GM19035 (cell line): ENCODE results near the gene TRAF3IP1.
A peak's percentile ranks its signal among the peaks of the same experiment; 100 is the strongest.
"Not testable (repeated sequence)": the region's sequence is repeated elsewhere in the genome, so short reads cannot be mapped to it uniquely, and the experiment has no call there.

Source experiments
- ATAC-seq: cut with Tn5 transposase; IDR thresholded peaks from one replicate; pipeline ENCODE4 v1.9.1; 2021; ENCODE audit not compliant: unreplicated experiment

TRAF3IP1 gene

DNA sequence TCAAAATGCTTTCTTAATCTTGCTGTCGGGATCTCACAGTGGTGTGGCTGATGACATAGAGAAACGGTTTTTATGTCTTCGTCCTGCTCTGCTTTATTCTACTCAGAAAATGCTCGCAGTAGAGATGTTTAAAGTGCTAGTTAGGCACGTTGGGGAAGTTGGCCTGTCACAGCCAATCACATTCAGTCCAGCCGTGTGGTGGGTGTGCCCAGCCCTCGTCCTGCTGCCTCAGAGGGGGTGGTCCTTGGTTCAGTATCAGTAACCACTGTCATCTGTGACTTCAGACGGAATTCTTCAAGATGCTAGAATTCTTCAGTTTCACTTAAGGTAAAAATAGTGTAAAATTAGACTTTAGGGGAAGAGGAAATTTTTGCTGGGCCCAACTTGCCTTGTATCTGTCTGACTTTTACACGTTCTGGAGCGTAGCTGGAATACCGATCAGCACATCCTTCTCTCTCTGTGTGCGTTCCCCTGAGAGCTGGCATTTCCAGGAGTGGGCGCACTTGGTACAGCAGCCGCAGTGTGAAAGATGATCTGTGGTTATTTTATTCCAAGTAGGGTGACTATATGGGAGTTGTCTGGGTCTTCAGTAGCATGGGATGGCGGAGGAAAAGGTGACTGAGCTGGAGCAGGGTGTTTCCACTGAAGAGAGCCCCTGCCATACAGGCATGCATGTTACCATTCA lies 18.5 kb downstream of the TRAF3IP1 start:
- ATAC-seq: no peak

DNA sequence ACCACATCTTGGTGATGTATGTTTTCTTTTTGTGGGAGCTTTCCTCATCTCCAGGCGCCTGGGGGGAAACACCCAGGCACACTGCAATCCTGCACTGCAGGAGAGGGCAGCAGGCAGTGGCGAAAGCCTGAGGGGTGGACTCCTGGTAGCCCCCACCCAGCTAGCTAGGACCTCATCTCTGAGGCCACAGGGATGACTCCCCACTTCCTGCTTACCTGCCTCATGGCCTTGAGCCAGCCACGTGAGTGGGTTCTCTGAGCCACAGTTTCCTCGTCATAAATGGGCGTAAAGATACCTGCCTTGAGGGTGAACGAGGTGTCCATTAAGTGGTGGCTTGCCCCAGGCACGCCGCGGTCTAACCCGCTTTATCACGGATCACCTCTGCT lies 19.1 kb downstream of the TRAF3IP1 start:
- no peak for ATAC-seq

DNA sequence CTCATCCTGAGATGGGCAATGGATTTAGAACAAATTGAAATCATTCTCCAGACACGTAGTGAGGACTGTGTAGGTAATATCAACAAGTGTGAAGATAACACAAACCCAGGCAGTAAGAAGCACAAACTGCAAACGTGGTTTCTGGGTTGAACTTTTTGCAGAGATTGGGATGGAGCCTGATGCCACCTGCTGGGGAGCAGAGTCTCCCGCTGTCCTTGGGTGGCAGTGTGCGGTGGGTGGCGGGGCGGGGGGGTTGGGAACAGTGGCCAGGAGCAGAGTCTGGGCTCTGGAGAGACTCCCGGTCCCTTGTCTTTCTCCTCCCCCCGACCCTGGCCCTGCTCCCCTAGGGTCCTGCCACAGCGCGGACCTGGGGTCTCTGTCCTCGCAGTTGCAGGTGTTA lies 19.5 kb downstream of the TRAF3IP1 start:
- no peak for ATAC-seq

DNA sequence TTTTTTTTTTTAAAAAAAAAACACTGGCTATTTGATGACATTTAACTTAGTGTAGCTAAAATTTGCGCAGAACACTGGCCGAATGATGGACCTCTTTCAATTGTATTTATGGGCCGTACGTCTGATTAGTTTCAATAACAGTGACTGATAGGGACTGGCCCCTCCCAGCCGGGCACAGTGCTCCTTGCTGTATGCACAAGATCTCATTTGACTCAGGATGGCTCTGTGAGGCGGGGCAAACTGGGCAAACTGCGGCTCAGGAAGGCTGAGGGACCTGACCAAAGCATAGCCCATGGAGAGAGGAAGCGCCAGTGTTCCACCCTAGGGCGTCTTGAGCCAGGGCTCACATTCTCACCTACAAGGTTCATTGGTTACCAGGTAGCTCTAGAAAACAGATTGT lies 21.2 kb downstream of the TRAF3IP1 start:
- no peak for ATAC-seq

DNA sequence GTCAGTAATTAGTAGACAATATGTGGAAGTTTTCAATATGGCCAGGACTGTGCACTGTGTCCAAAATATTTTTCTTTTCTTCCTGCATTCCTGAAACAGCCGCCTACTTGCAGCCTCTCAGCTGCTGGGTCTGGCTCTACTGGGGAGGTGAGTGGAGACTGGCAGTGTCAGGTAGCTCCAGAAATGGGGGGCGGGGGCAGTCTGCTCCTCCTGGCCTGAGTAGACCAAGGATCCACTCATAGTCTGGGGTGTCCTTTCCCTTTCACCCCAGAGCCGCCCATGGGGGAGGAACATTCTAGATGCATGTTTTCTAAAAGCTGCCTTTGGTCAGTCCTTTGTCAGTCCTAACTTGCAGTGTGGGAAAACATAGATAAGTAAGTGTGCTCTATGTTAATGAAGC lies 23.7 kb downstream of the TRAF3IP1 start:
- no peak for ATAC-seq

DNA sequence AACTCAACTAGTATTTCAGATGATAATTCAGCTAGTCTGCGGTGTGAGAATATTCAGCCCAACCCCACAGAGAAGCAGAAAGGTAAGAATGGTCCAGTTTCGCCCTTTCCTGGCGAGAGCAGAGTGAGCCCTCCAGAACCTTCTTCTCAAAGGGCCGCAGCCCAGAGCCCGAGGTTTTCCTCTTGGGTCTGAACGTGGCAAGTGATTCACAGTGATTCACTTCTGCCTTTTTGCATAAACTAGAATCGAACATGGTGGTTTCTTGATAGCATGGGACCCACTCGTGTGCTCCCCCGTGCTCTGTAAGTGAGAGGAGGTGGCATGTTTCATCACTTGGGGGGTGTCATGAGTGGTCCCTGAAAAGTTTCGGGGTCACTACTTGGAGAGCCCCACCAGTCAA lies 24.2 kb downstream of the TRAF3IP1 start:
- no peak for ATAC-seq

DNA sequence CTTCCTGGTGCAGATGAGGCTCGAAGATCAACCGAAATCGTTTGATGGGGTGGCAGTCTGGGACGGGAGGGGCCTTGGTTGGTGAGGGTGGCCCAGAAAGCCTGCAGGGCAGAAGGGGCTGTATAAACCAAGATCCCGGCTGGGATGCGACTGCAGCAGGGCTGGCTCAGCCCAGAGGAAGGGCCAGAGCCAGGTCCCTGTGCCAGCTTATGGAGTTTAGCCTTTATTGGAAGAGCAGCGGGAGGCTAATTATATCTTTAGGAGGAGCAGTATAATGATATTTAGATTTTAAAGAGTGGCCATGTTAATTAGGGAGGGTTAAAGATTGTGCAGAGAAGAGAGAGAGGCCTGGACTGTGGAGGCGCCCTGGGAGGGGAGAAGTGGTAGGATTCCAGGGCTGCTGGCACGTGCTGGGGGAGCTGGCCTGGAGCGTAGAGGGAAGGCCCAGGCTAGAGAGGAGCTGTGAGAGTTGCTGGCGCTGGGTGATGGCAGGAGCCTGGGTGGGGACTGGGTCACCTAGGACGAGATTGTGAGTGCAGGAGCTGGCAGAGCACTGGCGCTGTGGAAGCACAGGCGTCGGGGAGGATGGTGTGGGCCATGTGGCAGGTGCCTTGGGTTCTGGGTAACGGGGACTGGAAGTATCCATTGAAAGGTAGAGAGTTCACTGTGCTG lies 25.1 kb downstream of the TRAF3IP1 start:
- no peak for ATAC-seq

DNA sequence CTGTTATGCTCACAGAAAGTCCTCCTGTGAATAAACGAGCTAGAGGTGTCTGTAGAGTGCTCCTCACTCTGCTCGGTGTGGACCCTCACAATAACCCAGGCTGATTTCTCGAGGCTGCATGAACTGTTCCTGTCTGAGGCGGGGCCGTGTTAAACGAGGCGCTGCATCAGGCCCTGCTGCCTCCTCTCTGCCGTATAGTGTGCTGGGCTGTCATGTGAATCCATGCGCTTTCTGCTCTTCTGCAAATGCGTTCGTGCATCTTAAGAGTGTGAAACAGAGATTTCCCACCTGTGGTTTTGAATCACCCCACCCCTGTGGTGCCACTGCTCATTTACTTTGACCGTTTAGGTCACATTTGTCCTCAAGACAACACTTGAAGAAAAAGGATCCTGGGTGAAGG lies 26.2 kb downstream of the TRAF3IP1 start:
- ATAC-seq: no peak

DNA sequence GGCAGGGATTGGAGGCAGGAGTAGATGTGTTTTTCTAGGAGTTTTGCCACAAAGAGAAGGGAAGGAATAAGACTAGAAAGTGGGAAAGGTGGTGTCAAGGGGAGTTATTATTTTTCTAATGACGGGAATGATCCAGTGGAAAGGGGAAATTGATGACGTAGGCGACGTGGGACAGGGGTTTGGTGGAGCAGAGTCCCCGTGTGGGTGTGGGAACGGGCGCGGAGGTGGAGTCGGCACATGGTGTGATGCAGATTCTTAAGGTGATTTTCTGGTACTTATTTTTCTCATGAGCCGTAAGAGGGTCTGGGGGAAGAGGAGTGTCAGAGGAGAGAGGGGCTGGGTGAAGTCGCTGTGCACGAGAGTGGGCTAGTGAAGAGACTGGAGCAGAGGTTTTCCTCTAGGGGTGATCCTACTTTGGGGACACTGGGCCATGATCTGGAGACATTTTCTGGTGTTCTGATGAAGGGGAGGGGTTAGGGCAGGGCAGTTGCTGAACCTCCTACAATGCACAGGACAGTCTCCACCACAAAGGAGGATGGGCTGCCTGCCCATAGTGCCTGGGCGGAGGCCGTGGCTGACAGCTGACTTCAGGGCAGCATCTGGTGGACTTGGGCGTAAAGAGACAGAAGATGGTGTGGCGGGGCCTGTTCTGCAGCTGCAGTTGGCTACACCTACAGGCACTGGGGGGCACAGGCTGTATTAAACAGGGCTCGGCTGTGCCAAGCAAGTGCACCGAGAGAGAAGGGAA lies 30.0 kb downstream of the TRAF3IP1 start:
- no peak for ATAC-seq

DNA sequence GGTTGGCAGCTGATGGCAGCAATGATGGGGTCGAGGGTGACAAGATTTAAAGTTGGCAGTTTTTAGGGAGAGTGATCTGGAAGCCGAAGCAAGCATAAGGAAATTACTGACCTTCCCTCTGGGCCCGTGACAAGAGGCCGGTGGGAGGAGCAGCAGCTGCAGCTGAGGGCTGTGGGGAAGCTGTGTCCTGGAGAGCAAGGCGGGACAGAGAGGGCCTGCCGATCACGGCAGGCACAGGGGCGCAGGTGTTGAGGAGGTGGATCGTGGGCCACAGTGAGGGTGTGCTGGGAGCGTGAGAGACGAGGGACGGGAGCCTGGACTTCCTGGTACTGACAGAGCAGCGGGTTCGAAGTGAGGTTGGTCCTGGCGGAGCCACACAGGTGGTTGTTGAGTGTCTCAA lies 31.0 kb downstream of the TRAF3IP1 start:
- ATAC-seq: no peak

DNA sequence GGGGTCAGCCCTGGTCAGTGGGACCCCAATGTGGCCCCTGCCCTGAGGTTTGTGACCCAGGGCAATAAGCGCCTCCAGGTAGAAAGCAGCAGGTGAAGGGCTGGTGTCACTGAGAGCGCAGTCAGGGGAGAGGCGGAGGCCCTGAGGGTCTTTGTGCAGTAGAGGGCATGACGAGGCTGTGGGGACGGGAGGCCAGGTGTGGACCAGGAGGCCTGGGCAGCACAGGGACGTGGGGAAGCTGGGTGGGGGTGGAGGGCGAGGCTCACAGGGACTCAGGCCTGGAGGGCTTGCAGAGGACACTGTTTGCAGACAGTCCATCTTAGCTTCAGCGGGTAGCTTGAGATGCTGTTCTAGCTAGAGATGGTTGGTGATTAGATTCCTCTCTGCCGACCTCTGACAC lies 32.0 kb downstream of the TRAF3IP1 start:
- no peak for ATAC-seq

DNA sequence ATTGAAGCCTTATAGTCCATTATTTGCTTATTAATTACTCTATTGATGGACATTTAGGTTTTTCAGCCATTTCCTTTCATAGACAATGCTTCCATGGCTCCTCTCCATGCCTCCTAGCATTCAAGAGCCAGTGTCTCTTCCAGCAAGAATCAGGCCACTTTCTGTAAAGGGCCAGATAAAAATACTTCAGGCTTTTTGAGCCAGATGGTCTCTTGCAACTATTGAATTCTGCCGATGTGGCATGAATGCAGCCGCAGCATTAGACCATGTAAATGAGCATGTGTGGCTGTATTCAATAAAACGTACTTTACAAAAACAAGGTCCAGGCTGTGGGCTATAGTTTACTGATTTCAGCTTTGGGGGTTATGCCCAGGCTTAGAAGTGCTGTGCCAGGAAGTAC lies 38.5 kb downstream of the TRAF3IP1 start:
- no peak for ATAC-seq

DNA sequence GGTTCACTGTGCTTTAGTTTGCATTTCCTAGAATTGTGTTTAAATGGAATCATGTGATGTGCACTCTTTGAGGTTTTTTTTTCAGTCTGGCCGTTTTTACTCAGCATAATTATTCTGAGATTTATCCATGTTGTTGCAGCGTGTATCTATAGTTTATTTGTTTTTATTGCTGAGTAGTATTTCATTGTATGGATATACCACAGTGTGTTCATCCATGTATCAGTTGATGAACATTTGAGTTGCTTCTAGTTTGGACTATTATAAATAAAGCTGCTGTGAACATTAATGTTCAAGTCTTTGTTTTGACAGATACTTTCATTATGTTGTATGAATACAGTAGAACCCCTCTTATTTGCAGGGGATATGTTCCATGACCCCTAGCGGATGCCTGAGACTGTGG lies 39.1 kb downstream of the TRAF3IP1 start:
- no peak for ATAC-seq

DNA sequence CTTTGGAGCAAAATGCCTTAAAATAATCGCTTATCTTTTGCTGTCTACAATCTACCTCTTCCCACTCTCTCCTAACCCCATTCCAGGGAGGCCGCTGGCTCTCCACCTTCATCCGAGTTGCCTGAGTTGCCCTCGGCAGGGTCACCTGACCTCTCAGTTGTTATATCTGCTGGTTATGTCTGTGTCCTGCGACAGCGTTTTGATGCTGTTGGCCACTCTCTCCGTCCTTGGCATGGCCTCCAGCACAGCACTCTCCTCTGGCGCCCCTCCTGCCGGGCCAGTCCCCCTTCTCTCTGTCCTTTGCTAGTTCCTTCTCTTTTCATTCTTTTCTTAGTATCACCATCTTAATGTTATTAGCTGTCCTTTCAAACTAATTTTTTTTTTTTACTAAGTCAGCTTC lies 41.6 kb downstream of the TRAF3IP1 start:
- no peak for ATAC-seq

DNA sequence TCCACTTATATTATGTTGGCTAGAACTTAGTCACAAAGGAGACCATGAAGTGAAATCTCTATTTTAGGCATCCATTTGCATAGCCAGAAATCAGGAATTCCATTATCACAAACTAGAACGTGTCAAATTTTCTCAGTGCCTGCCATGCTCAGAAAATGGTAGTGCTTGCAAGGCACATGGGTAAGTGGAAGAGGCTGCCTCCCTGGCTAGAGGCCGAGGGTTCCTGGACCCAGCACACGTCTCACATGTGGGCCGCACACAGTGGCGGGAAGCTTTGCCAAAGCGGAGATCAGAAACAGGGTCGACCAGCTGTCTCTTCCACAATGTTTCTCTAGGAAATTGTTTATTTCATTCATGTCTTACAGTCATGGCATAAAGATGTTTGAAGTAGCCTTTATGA lies 42.3 kb downstream of the TRAF3IP1 start:
- no peak for ATAC-seq

DNA sequence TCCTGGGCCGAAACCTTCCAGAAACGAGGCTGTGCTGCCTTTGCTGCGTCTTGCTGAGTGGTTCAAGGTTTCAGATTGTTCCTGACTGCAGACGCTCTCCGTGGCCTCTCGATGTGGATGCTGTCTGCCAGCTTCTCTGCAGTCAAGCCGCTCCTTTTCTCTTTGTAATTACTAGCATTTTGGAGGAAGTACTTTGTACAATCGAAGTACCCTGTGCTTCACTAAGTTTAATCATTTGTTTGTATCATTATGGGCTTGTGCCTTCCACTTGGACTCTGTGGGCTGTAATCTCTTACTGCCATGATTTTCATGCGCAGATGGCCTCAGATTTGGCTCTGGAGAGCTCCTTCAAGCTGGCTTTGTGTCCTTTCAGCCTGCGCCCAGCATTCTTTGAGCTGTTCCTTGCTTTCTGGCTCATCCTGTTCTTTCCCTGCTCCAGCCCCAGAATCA lies 49.3 kb downstream of the TRAF3IP1 start:
- ATAC-seq: no peak

DNA sequence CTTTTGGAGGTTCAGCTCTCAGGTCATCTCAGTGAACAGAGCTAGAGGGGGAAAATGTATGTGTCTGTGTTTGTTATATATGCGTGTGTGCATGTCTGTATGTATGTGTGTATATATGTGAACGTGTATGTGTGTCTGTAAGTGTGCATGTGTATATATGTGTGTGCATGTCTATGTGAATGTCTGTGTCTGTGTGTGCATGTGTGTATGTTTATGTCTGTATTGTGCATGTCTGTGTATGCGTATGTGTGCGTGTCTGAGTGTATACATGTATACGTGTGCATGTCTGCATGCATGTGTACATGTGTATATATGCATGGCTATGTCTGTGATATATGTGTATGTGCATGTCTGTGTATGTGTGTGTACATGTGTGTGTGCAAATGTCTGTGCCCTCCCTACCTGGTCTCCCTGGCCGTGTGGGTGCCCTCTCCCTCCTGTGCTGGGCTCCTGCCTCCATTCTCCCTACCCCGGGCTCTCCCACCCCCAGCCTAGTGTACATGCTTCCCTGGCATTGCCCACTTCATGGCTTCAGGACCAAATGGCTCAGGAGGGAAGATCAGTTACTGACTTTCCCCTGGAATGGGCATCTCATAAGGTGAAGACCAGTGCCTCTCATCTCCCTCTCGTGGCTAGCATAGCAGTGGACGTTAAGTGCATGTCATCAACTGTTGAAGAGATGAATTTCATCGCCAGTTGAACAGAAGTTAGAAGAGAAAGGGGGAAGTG lies 49.9 kb downstream of the TRAF3IP1 start:
- ATAC-seq: no peak

DNA sequence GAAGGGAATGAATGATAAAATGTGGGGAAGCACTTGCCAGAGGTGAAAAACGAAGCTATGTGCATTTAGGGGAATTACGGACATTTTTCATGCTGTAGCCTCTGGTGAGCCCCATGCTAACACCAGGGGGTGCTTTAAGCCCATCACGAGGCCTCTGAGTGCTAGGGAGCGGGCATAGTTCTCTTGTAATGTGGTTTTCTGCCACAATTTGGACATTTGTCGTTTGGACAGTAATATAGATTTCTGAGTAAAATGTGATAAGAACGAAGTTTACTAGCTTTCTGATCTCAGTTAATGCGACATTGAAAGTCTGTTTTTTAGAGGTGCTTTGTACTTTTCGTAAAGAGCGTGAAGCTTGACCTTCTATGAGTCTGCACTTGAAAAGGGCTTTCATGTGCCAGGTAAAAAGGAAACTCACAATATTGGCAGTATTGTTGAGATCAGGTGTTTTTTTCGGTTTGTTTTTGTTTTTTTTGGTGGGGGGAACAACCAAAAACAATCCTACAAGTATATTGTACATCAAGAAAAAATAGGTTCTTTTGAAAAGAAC lies 50.6 kb downstream of the TRAF3IP1 start:
- ATAC-seq: peak; percentile 52

DNA sequence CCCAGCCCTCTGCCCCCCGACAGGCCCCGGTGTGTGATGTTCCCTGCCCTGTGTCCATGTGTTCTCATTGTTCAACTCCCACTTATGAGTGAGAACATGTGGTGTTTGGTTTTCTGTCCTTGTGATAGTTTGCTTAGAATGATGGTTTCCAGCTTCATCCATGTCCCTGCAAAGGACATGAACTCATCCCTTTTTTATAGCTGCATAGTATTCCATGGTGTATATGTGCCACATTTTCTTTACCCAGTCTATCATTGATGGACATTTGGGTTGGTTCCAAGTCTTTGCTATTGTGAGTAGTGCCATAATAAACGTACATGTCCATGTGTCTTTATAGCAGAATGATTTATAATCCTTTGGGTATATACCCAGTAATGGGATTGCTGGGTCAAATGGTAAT lies 52.0 kb downstream of the TRAF3IP1 start:
- not testable (repeated sequence) for ATAC-seq

DNA sequence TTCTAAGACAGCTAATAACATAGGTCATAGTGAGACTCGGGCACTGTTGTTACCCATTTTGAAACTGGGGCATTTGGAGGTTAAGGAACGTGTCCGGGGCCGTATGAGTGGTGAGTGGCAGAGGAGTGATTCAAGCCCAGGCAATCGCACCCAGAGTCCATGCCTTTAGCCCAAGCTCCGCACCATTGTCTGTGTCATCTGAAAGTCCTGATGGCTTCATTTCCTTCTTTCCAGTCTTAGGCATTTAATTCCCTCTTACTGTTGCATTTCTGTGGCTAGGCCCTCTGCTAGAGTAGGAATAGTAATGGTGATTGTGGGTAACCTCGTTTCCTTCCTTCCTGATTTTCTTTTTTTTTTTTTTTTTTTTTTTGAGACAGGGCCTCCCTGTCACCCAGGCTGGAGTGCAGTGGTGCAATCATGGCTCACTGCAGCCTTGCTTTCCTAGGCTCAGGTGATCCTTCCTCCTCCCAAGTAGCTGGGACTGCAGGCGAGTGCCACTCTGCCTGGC lies 56.6 kb downstream of the TRAF3IP1 start:
- ATAC-seq: no peak
